Umbilical cord (tissue), 2 donors: ENCODE measurements around the gene PDE6B. TPM values are rescaled to one million over a fixed set of nuclear protein-coding genes. Genes with fewer than 3 reads are reported as not detected.
A peak's percentile ranks its signal among the peaks of the same experiment; 100 is the strongest.
"Not testable (repeated sequence)": the region's sequence is repeated elsewhere in the genome, so short reads cannot be mapped to it uniquely, and the experiment has no call there.

ENCODE experiments used
- DNase-seq: peaks from one replicate; pipeline ENCODE4 v3.0.0-alpha.2; 2015; ENCODE audit warnings: low spot score
- total RNA-seq: library from RNA; depleted of rRNA; stranded (reverse); fragments of >200 nt; gene quantifications from one replicate; pipeline ENCODE4 v1.2.3, GENCODE V29; 2014; ENCODE audit warnings: low replicate concordance; ENCODE audit not compliant: insufficient read depth

The PDE6B gene
- total RNA-seq, 1 donor from 2014 or later: 7.0 TPM

- no peak for DNase-seq
Measured at GRCh38 chr4:656436-657337, 31.3 kb downstream of the PDE6B start.

GRCh38 chr4:657338-657833 is 32.0 kb downstream of the PDE6B start:
- DNase-seq: no peak

GRCh38 chr4:657834-658667 is 32.7 kb downstream of the PDE6B start:
- no peak for DNase-seq

GRCh38 chr4:658681-659667 is 33.6 kb downstream of the PDE6B start:
- DNase-seq: no peak

- DNase-seq: no peak
Measured at GRCh38 chr4:659851-660250, 34.5 kb downstream of the PDE6B start.

GRCh38 chr4:660401-660800 is 35.0 kb downstream of the PDE6B start:
- no peak for DNase-seq

- no peak for DNase-seq
Measured at GRCh38 chr4:661231-661630, 35.9 kb downstream of the PDE6B start.

- no peak for DNase-seq
Measured at GRCh38 chr4:661881-662761, 36.7 kb downstream of the PDE6B start.

GRCh38 chr4:663046-663437 is 37.7 kb downstream of the PDE6B start:
- DNase-seq: no peak

- DNase-seq: peak; percentile 74
Measured at GRCh38 chr4:663438-664428, 38.4 kb downstream of the PDE6B start.

GRCh38 chr4:664713-665231 is 39.4 kb downstream of the PDE6B start:
- DNase-seq: no peak

GRCh38 chr4:665381-665750 is 40.0 kb downstream of the PDE6B start:
- DNase-seq: no peak

- DNase-seq: no peak
Measured at GRCh38 chr4:665751-666435, 40.5 kb downstream of the PDE6B start.

- DNase-seq: no peak
Measured at GRCh38 chr4:666436-666810, 41.0 kb downstream of the PDE6B start.

GRCh38 chr4:666822-667544 is 41.6 kb downstream of the PDE6B start:
- no peak for DNase-seq

GRCh38 chr4:667545-667925 is 42.2 kb downstream of the PDE6B start:
- DNase-seq: no peak

- DNase-seq: not testable (repeated sequence)
Measured at GRCh38 chr4:668219-668618, 42.8 kb downstream of the PDE6B start.
